Activated T-cell treated with anti-CD3 and anti-CD28 coated beads, Interleukin-2, amount 50 U/mL, for 72 hours (primary cell): Measurements from ENCODE around the gene AIFM2. TPM values are rescaled to one million over a fixed set of nuclear protein-coding genes. Genes with fewer than 3 reads are reported as not detected.
A peak's percentile ranks its signal among the peaks of the same experiment; 100 is the strongest.

Experiments
- ATAC-seq, 2 donors: fragments of 150-1000 bp; cut with Tn5 transposase; replicated peaks in 1 of 2; 2 replicates each; pipeline ENCODE4 v1.10.0; 2021; ENCODE audit warnings: moderate library complexity in 2 of 2, mild to moderate bottlenecking in 1 of 2
- DNase-seq, 2 donors: peaks; one replicate each; pipeline ENCODE4 v3.0.0; 2021 to 2022; ENCODE audit warnings: mixed read lengths in 1 of 2
- H3K27ac Mint-ChIP-seq: one replicate; pipeline ENCODE4 v1.8.0; 2022; ENCODE audit warnings: mild to moderate bottlenecking, moderate library complexity, mixed read lengths
- H3K27me3 Mint-ChIP-seq: one replicate; pipeline ENCODE4 v1.8.0; 2022; ENCODE audit warnings: low read depth, mixed read lengths
- H3K36me3 Mint-ChIP-seq, 2 donors: one replicate each; pipeline ENCODE4 v1.8.0; 2022; ENCODE audit warnings: mixed read lengths in 2 of 2, mild to moderate bottlenecking in 1 of 2; ENCODE audit not compliant: insufficient read depth in 2 of 2
- H3K4me1 Mint-ChIP-seq: one replicate; pipeline ENCODE4 v1.8.0; 2022; ENCODE audit warnings: low read depth, mixed read lengths
- H3K4me3 Mint-ChIP-seq, 2 donors: one replicate each; pipeline ENCODE4 v1.8.0; 2022; ENCODE audit warnings: mild to moderate bottlenecking in 2 of 2, mixed read lengths in 2 of 2, moderate library complexity in 2 of 2
- H3K9me3 Mint-ChIP-seq, 2 donors: one replicate each; pipeline ENCODE4 v1.8.0; 2022; ENCODE audit warnings: mixed read lengths in 2 of 2
- total RNA-seq, 2 donors: library from RNA; stranded (reverse); gene quantifications; one replicate each; pipeline ENCODE4 v1.2.3, GENCODE V29; 2022

The AIFM2 gene
- total RNA-seq, 2 donors from 2014 or later = 6.4 to 7.2 TPM

DNA sequence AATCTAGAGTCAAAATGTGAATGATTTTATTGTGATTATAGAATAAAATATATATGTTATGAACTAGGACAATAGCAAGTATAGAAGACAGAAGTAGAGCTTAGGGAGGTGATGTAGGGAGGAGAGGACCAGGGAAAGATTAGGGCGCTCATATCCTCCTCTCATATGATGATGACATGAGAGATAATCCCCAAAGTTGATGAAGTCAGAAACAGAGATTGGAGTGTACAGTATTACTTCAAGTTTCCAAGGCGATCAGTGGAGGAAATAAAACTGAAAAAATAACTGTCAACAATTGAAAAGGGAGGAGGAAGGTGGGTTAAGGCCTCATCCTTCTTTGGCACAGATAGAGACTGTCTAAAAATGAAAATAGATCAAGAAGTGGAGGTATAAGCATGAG is 65.0 kb downstream of the AIFM2 start:
- no peak for ATAC-seq
- Mint-ChIP-seq H3K4me1 (peaks cover 4% of the 10 kb centered on the region), H3K9me3 (no peaks in the 10 kb centered on the region), H3K27ac (no peak overlapping the region), H3K27me3 (peaks cover 6% of the 10 kb centered on the region), H3K4me3 (no peak overlapping the region), H3K36me3 (no peaks in the 10 kb centered on the region)
- no peak for DNase-seq

DNA sequence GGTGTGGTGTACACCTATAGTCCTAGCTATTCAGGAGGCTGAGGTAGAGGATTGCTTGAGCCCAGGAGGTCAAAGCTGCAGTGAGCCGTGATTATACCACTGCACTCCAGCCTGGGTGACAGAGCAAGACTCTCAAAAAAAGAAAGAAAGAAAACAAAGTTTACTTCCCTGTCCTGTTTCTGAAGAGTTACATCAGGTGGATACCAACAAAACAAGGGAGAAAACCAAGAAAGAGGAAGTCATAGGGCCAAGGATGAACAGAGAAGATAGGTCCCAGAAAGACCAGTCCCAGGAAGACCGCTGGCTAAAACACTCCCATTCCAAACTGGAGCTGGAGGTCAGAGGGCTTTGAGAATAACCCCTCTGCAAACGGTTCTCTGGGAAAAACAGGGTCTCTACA is 66.4 kb downstream of the AIFM2 start:
- Mint-ChIP-seq H3K4me3 (no peak overlapping the region), H3K36me3 (no peaks in the 10 kb centered on the region), H3K9me3 (no peaks in the 10 kb centered on the region), H3K27me3 (peaks cover 6% of the 10 kb centered on the region), H3K27ac (no peak overlapping the region), H3K4me1 (peaks cover 4% of the 10 kb centered on the region)
- ATAC-seq (no peak), DNase-seq (no peak)

DNA sequence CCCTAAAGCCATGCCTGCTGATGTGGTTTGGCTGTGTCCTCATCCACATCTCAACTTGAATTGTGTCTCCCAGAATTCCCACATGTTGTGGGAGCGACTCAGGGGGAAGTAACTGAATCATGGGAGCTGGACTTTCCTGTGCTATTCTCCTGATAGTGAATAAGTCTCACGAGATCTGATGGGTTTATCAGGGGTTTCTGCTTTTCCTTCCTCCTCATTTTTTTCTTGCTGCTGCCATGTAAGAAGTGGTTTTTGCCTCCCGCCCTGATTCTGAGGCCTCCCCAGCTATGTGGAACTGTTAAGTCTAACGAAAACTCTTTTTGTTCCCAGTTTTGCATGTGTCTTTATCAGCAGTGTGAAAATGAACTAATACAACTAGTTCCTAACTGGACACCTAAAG is 68.1 kb downstream of the AIFM2 start:
- no peak for DNase-seq
- no peak for ATAC-seq
- H3K4me1 Mint-ChIP-seq = peaks cover 4% of the 10 kb centered on the region
- no peaks in the 10 kb centered on the region for H3K9me3 Mint-ChIP-seq
- no peak overlapping the region for H3K4me3 Mint-ChIP-seq
- H3K36me3 Mint-ChIP-seq = no peaks in the 10 kb centered on the region
- H3K27ac Mint-ChIP-seq = no peak overlapping the region
- H3K27me3 Mint-ChIP-seq = peaks cover 6% of the 10 kb centered on the region

DNA sequence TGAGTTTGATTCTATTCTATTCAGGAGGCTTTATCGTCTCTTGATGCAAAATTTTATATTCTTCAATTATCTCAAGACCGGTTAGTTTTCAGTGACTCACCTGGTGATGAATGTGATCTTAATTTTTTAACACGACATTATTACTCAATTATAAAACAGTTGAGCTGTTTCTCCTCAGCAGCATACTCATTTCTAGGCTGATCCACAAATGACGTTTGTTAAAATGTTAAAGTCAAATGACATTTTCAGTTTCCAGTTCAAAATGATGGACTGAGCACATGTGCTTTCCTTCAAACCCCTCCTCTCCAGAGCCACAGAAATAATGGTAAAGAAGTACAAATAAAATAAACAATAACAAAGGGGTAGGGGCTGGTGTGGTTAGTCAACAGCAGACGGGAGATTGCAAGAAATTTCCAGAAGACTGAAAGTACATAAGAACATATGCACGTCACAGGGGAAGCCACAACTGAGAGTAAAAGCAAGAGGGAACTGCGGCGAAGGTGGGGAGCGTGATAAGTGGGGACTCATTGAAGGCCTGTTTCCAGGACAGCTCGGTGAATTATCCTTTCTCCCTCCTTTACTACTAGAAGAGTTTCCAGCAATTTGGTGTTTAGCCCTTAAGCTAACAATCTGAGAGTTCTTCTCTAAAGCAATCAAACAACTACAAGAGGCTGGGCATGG is 69.1 kb downstream of the AIFM2 start:
- peak overlapping the region; percentile 84 for H3K27ac Mint-ChIP-seq

More for the DNA sequence above, 69.1 kb downstream of the AIFM2 start:
- peaks cover 4% of the 10 kb centered on the region for H3K4me1 Mint-ChIP-seq
- no peaks in the 10 kb centered on the region for H3K36me3 Mint-ChIP-seq
- ATAC-seq (peak in 1 of 2 donors; percentile 85), DNase-seq (peak in 1 of 2 donors; percentile 23)
- H3K4me3 Mint-ChIP-seq = peak overlapping the region in 1 of 2 donors; percentile 66
- no peaks in the 10 kb centered on the region for H3K9me3 Mint-ChIP-seq
- peaks cover 6% of the 10 kb centered on the region for H3K27me3 Mint-ChIP-seq

Other genes with a start within 250 kb of the AIFM2 start
- 1 to 10 TPM; 6.2 to 8.4 TPM for gene MACROH2A2, start 80.0 kb downstream of the AIFM2 start, total RNA-seq
- gene TYSND1, start 13.9 kb upstream of the AIFM2 start, total RNA-seq = 10 to 100 TPM; 11.8 to 13.8 TPM
- 10 to 100 TPM; 87.8 to 97.1 TPM for gene SAR1A, start 37.7 kb upstream of the AIFM2 start, total RNA-seq
- gene PPA1, start 100.6 kb upstream of the AIFM2 start, total RNA-seq = 100 to 1,000 TPM; 274 to 290 TPM
- gene NPFFR1, start 151.2 kb upstream of the AIFM2 start, total RNA-seq = under 1 TPM in 1 of 2 donors, not detected in 1; 0.02 TPM
- gene LRRC20, start 249.8 kb upstream of the AIFM2 start, total RNA-seq = 1 to 10 TPM; 3.6 to 5.8 TPM